B cell (primary cell): ENCODE data around the gene SPOCK1.

Source experiments
- EZH2 ChIP-seq: IDR thresholded peaks from 2 replicates; pipeline ENCODE4 v1.6.1; 2012; ENCODE audit warnings: borderline replicate concordance, low read depth, mild to moderate bottlenecking, moderate library complexity, low read length; ENCODE audit not compliant: insufficient read depth, poor library complexity, severe bottlenecking
- TF ChIP-seq, protein P1 (sequence below): fragments of 200-600 bp; IDR thresholded peaks from one replicate; pipeline ENCODE4 v1.8.0; 2022; ENCODE audit warnings: antibody characterized with exemption, mild to moderate bottlenecking

DNA sequence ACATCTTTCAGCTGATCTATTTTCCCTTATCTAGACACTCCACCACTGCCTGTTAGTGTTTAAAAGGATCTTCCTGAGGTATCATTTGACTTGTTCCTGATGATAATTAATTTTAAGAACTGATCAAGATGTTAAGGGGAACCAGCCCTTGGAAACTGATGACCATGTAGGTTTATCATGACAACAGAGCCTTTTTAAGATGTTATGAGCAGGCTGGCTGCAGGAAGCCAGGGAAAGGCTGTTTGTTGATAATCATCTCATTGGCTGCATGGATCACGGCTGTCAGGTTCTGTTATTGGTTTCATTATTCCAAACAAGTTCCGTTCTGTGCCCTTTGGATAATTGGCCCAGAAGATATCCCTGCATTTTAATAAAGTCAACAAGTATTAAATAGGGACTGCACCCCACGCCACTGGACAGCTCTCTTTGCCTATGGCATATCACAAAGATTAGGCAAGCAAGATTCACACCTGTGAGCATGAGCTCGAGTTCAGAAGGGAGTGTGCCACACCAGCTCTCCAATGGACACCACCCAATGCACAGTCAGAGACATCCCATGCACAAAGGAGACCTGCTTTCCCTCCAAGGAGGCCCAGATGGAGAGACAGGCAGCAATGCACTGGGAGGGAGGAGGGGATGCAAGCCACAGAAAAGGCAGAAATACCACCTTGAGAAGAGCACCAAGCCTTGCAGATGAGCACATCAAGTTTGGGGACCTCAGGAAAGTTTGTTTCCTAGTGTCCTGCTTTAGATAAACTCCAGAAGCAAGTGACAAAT, 88.7 kb downstream of the SPOCK1 start:
- no peak for TF ChIP-seq EZH2
- TF ChIP-seq, protein P1, sequence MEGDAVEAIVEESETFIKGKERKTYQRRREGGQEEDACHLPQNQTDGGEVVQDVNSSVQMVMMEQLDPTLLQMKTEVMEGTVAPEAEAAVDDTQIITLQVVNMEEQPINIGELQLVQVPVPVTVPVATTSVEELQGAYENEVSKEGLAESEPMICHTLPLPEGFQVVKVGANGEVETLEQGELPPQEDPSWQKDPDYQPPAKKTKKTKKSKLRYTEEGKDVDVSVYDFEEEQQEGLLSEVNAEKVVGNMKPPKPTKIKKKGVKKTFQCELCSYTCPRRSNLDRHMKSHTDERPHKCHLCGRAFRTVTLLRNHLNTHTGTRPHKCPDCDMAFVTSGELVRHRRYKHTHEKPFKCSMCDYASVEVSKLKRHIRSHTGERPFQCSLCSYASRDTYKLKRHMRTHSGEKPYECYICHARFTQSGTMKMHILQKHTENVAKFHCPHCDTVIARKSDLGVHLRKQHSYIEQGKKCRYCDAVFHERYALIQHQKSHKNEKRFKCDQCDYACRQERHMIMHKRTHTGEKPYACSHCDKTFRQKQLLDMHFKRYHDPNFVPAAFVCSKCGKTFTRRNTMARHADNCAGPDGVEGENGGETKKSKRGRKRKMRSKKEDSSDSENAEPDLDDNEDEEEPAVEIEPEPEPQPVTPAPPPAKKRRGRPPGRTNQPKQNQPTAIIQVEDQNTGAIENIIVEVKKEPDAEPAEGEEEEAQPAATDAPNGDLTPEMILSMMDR = no peak
